ENCODE results near the gene VWA3A. TPM values are rescaled to one million over a fixed set of nuclear protein-coding genes. Genes with fewer than 3 reads are reported as not detected.

VWA3A gene
- total RNA-seq, 2 donors from 2014 or later = 0.16 to 0.90 TPM

- Mint-ChIP-seq H3K27me3 (no peaks in the 10 kb centered on the region), H3K4me1 (peaks cover 4% of the 10 kb centered on the region), H3K36me3 (ENCODE audit: low read depth) (no peaks in the 10 kb centered on the region), H3K4me3 (no peak overlapping the region), H3K27ac (no peak overlapping the region)
- no peak for DNase-seq
- no peak for ATAC-seq
- no peaks in the 10 kb centered on the region for H3K9me3 ChIP-seq (ENCODE audit: control insufficient read depth, low read length, poor library complexity, severe bottlenecking)
Observed at GRCh38 chr16:22073350-22073749, 19.0 kb upstream of the VWA3A start.

GRCh38 chr16:22075043-22075757 is 17.1 kb upstream of the VWA3A start:
- ATAC-seq (no peak), DNase-seq (no peak)
- H3K9me3 ChIP-seq (ENCODE audit: control insufficient read depth, low read length, poor library complexity, severe bottlenecking) = no peaks in the 10 kb centered on the region
- Mint-ChIP-seq H3K4me1 (peaks cover 2% of the 10 kb centered on the region), H3K27ac (no peak overlapping the region), H3K27me3 (no peaks in the 10 kb centered on the region), H3K36me3 (ENCODE audit: low read depth) (no peaks in the 10 kb centered on the region), H3K4me3 (no peak overlapping the region)

- Mint-ChIP-seq H3K36me3 (ENCODE audit: low read depth) (no peaks in the 10 kb centered on the region), H3K4me1 (peaks cover 2% of the 10 kb centered on the region), H3K4me3 (no peak overlapping the region), H3K27ac (no peak overlapping the region), H3K27me3 (no peaks in the 10 kb centered on the region)
- ATAC-seq = no peak
- no peaks in the 10 kb centered on the region for H3K9me3 ChIP-seq (ENCODE audit: control insufficient read depth, low read length, poor library complexity, severe bottlenecking)
- no peak for DNase-seq
Observed at GRCh38 chr16:22075776-22076175, 16.6 kb upstream of the VWA3A start.

GRCh38 chr16:22077700-22078313 is 14.5 kb upstream of the VWA3A start:
- Mint-ChIP-seq H3K4me3 (no peak overlapping the region), H3K27me3 (no peaks in the 10 kb centered on the region), H3K27ac (peak overlapping the region; percentile 11), H3K4me1 (peaks cover 1% of the 10 kb centered on the region), H3K36me3 (ENCODE audit: low read depth) (no peaks in the 10 kb centered on the region)
- ATAC-seq (peak; percentile 84), DNase-seq (peak; percentile 53 to 63 (median 55))
- no peaks in the 10 kb centered on the region for H3K9me3 ChIP-seq (ENCODE audit: control insufficient read depth, low read length, poor library complexity, severe bottlenecking)

- no peaks in the 10 kb centered on the region for H3K27me3 Mint-ChIP-seq
- no peaks in the 10 kb centered on the region for H3K9me3 ChIP-seq (ENCODE audit: control insufficient read depth, low read length, poor library complexity, severe bottlenecking)
- ATAC-seq (no peak), DNase-seq (no peak)
- no peak overlapping the region for H3K27ac Mint-ChIP-seq
- no peaks in the 10 kb centered on the region for H3K36me3 Mint-ChIP-seq (ENCODE audit: low read depth)
- H3K4me3 Mint-ChIP-seq = no peak overlapping the region
- no peaks in the 10 kb centered on the region for H3K4me1 Mint-ChIP-seq
Observed at GRCh38 chr16:22078656-22079055, 13.7 kb upstream of the VWA3A start.

GRCh38 chr16:22081050-22081449 is 11.3 kb upstream of the VWA3A start:
- no peaks in the 10 kb centered on the region for H3K4me1 Mint-ChIP-seq
- ATAC-seq (no peak), DNase-seq (no peak)
- H3K4me3 Mint-ChIP-seq = no peak overlapping the region
- peaks cover 2% of the 10 kb centered on the region for H3K36me3 Mint-ChIP-seq (ENCODE audit: low read depth)
- no peaks in the 10 kb centered on the region for H3K9me3 ChIP-seq (ENCODE audit: control insufficient read depth, low read length, poor library complexity, severe bottlenecking)
- no peaks in the 10 kb centered on the region for H3K27me3 Mint-ChIP-seq
- no peak overlapping the region for H3K27ac Mint-ChIP-seq

GRCh38 chr16:22086440-22086839 is 5.9 kb upstream of the VWA3A start:
- DNase-seq = no peak
- no peaks in the 10 kb centered on the region for H3K27me3 Mint-ChIP-seq
- H3K4me3 Mint-ChIP-seq = no peak overlapping the region
- no peaks in the 10 kb centered on the region for H3K9me3 ChIP-seq (ENCODE audit: control insufficient read depth, low read length, poor library complexity, severe bottlenecking)
- peaks cover 6% of the 10 kb centered on the region for H3K36me3 Mint-ChIP-seq (ENCODE audit: low read depth)
- no peaks in the 10 kb centered on the region for H3K4me1 Mint-ChIP-seq
- ATAC-seq = no peak
- H3K27ac Mint-ChIP-seq = peak overlapping the region; percentile 51

GRCh38 chr16:22088642-22089041 is 3.7 kb upstream of the VWA3A start:
- Mint-ChIP-seq H3K4me3 (no peak overlapping the region), H3K4me1 (peaks cover 2% of the 10 kb centered on the region), H3K36me3 (ENCODE audit: low read depth) (peaks cover 6% of the 10 kb centered on the region), H3K27me3 (peaks cover 7% of the 10 kb centered on the region), H3K27ac (no peak overlapping the region)
- ATAC-seq (no peak), DNase-seq (no peak)
- no peaks in the 10 kb centered on the region for H3K9me3 ChIP-seq (ENCODE audit: control insufficient read depth, low read length, poor library complexity, severe bottlenecking)

- no peak for DNase-seq
- Mint-ChIP-seq H3K36me3 (ENCODE audit: low read depth) (peaks cover 6% of the 10 kb centered on the region), H3K4me3 (no peak overlapping the region), H3K27me3 (peaks cover 11% of the 10 kb centered on the region), H3K27ac (peak overlapping the region; percentile 11), H3K4me1 (peaks cover 2% of the 10 kb centered on the region)
- ATAC-seq = no peak
- no peaks in the 10 kb centered on the region for H3K9me3 ChIP-seq (ENCODE audit: control insufficient read depth, low read length, poor library complexity, severe bottlenecking)
Observed at GRCh38 chr16:22089910-22090309, 2.4 kb upstream of the VWA3A start.

- Mint-ChIP-seq H3K27me3 (peaks cover 16% of the 10 kb centered on the region), H3K4me3 (no peak overlapping the region)
- H3K9me3 ChIP-seq (ENCODE audit: control insufficient read depth, low read length, poor library complexity, severe bottlenecking) = no peaks in the 10 kb centered on the region
Observed at GRCh38 chr16:22091721-22092120, 620 bp upstream of the VWA3A start.

GRCh38 chr16:22093331-22093730 is 990 bp downstream of the VWA3A start:
- no peak overlapping the region for H3K4me3 Mint-ChIP-seq
- peaks cover 3% of the 10 kb centered on the region for H3K36me3 Mint-ChIP-seq (ENCODE audit: low read depth)
- no peak overlapping the region for H3K27ac Mint-ChIP-seq
- peaks cover 22% of the 10 kb centered on the region for H3K27me3 Mint-ChIP-seq
- H3K4me1 Mint-ChIP-seq = peaks cover 4% of the 10 kb centered on the region
- ATAC-seq (no peak), DNase-seq (no peak)
- H3K9me3 ChIP-seq (ENCODE audit: control insufficient read depth, low read length, poor library complexity, severe bottlenecking) = no peaks in the 10 kb centered on the region

More at GRCh38 chr16:22091721-22092120, 620 bp upstream of the VWA3A start:
- Mint-ChIP-seq H3K4me1 (peaks cover 4% of the 10 kb centered on the region), H3K36me3 (ENCODE audit: low read depth) (peaks cover 3% of the 10 kb centered on the region), H3K27ac (no peak overlapping the region)
- DNase-seq = no peak
- no peak for ATAC-seq

- H3K27ac Mint-ChIP-seq = no peak overlapping the region
- no peaks in the 10 kb centered on the region for H3K9me3 ChIP-seq (ENCODE audit: control insufficient read depth, low read length, poor library complexity, severe bottlenecking)
- peaks cover 6% of the 10 kb centered on the region for H3K4me1 Mint-ChIP-seq
- ATAC-seq = no peak
- peaks cover 3% of the 10 kb centered on the region for H3K36me3 Mint-ChIP-seq (ENCODE audit: low read depth)
- H3K27me3 Mint-ChIP-seq = peaks cover 22% of the 10 kb centered on the region
- no peak overlapping the region for H3K4me3 Mint-ChIP-seq
- DNase-seq = no peak
Observed at GRCh38 chr16:22093996-22094395, 1.7 kb downstream of the VWA3A start.

- no peaks in the 10 kb centered on the region for H3K9me3 ChIP-seq (ENCODE audit: control insufficient read depth, low read length, poor library complexity, severe bottlenecking)
- Mint-ChIP-seq H3K4me3 (no peak overlapping the region), H3K36me3 (ENCODE audit: low read depth) (peaks cover 3% of the 10 kb centered on the region), H3K27me3 (peaks cover 14% of the 10 kb centered on the region), H3K4me1 (peaks cover 6% of the 10 kb centered on the region), H3K27ac (peak overlapping the region; percentile 29)
- peak; percentile 83 for ATAC-seq
- no peak for DNase-seq
Observed at GRCh38 chr16:22098405-22099255, 6.3 kb downstream of the VWA3A start.

Data from T-helper 17 cell (primary cell).